SH-SY5Y (cell line): ENCODE results near the gene SLC13A3.

ENCODE experiments used
- GATA2 ChIP-seq: IDR thresholded peaks from 2 replicates; pipeline ENCODE4 v1.6.1; 2011; ENCODE audit warnings: mild to moderate bottlenecking, low read depth, low read length
- GATA3 ChIP-seq: IDR thresholded peaks from 2 replicates; pipeline ENCODE4 v1.6.1; 2011; ENCODE audit warnings: low read depth, mild to moderate bottlenecking, low read length, moderate library complexity

DNA sequence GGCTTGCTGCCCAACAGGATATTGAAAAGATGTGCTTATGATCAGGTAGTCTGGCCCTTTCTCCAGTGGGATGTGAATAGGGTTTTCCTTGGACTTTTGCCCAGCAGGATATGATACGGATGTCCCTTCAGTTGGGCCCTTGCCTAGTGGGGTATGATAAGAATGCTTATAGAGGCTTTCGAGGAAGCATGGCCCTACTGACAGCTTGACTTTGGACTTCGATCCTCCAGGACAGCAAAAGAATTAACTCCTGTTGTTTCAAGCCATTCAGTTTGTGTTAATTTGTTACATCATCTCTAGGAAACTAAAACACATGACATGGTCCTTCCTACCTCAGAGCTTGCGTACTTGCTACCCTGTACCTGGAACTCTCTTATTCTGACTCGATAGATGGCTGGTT lies 128.2 kb downstream of the SLC13A3 start:
- TF ChIP-seq GATA2 (no peak), GATA3 (no peak)
